Endodermal cell (in vitro differentiated cells): ENCODE results near the gene GPR176. TPM values are rescaled to one million over a fixed set of nuclear protein-coding genes. Genes with fewer than 3 reads are reported as not detected.

Experiments used
- DNase-seq: peaks from one replicate; pipeline ENCODE4 v3.0.0-alpha.2; 2017
- H3K27ac ChIP-seq: 2 replicates; pipeline ENCODE4 v1.5.1; 2013; ENCODE audit warnings: mild to moderate bottlenecking, low read depth, low read length, moderate library complexity
- H3K27me3 ChIP-seq: 2 replicates; pipeline ENCODE4 v1.6.1; 2013; ENCODE audit warnings: mild to moderate bottlenecking, low read length, moderate library complexity; ENCODE audit not compliant: insufficient read depth, control insufficient read depth, poor library complexity, severe bottlenecking
- H3K36me3 ChIP-seq: 2 replicates; pipeline ENCODE4 v1.7.0; 2013; ENCODE audit warnings: mild to moderate bottlenecking, low read length, moderate library complexity; ENCODE audit not compliant: control insufficient read depth, insufficient read depth
- H3K4me1 ChIP-seq: one replicate; pipeline ENCODE4 v1.7.0; 2013; ENCODE audit warnings: low read length; ENCODE audit not compliant: control insufficient read depth, insufficient read depth
- H3K4me3 ChIP-seq: 2 replicates; pipeline ENCODE4 v1.5.1; 2013; ENCODE audit warnings: mild to moderate bottlenecking, low read length, moderate library complexity
- H3K9ac ChIP-seq: 2 replicates; pipeline ENCODE4 v1.6.1; 2013; ENCODE audit warnings: mild to moderate bottlenecking, low read length, moderate library complexity; ENCODE audit not compliant: poor library complexity, severe bottlenecking; ENCODE audit errors: extremely low read depth
- H3K9me3 ChIP-seq: 2 replicates; pipeline ENCODE4 v1.6.1; 2013; ENCODE audit warnings: mild to moderate bottlenecking, low read length, moderate library complexity; ENCODE audit not compliant: control insufficient read depth
- H3K27ac Mint-ChIP-seq: 2 replicates; pipeline ENCODE4 v1.8.0; 2020; ENCODE audit warnings: mixed read lengths
- H3K27me3 Mint-ChIP-seq: 2 replicates; pipeline ENCODE4 v1.8.0; 2021; ENCODE audit warnings: mild to moderate bottlenecking, mixed read lengths; ENCODE audit not compliant: insufficient read depth
- H3K36me3 Mint-ChIP-seq: 2 replicates; pipeline ENCODE4 v1.8.0; 2020; ENCODE audit warnings: low read depth, mixed read lengths
- H3K4me1 Mint-ChIP-seq: 2 replicates; pipeline ENCODE4 v1.8.0; 2020; ENCODE audit warnings: mixed read lengths
- H3K4me3 Mint-ChIP-seq: 2 replicates; pipeline ENCODE4 v1.8.0; 2020; ENCODE audit warnings: mild to moderate bottlenecking, moderate library complexity, mixed read lengths
- H3K9me3 Mint-ChIP-seq: 2 replicates; pipeline ENCODE4 v1.8.0; 2020; ENCODE audit warnings: mild to moderate bottlenecking, mixed read lengths
- CTCF ChIP-seq: fragments of 200-600 bp; sonication (generic); conservative IDR thresholded peaks from 2 replicates; pipeline ENCODE4 v1.5.0; 2021; ENCODE audit warnings: antibody characterized with exemption, mild to moderate bottlenecking
- WGBS, 2 experiments: methylation state at CpG; one replicate each; pipeline versions ENCODE4 v1.1.5 to v1.1.7; 2013; ENCODE audit warnings: missing lambda C conversion rate in 2 of 2, mixed read lengths in 1 of 2; ENCODE audit not compliant: insufficient coverage in 1 of 2, insufficient read length in 1 of 2; 5-methylcytosine and 5-hydroxymethylcytosine counted together
- total RNA-seq, 2 donors: library from RNA; stranded (reverse); fragmentation: NEBNext Ultra II Directional in 1 of 2; extraction: Animal tissue kit (Norgen Biotek cat#: 25700) in 1 of 2; gene quantifications; 2 replicates in 1 of 2; 3 replicates in 1 of 2; pipeline ENCODE4 v1.2.1, GENCODE V29; 2021

The GPR176 gene
- total RNA-seq, 2 donors from 2014 or later = 26.0 to 31.1 TPM

GRCh38 chr15:39881790-39882189 lies 38.3 kb downstream of the GPR176 start:
- no peak for TF ChIP-seq CTCF
- no peak overlapping the region for H3K27ac ChIP-seq
- H3K36me3 Mint-ChIP-seq = peaks cover 1% of the 10 kb centered on the region
- H3K27me3 Mint-ChIP-seq = no peaks in the 10 kb centered on the region
- H3K4me1 Mint-ChIP-seq = peaks cover 28% of the 10 kb centered on the region
- H3K4me3 ChIP-seq = no peak overlapping the region
- H3K9ac ChIP-seq = no peak overlapping the region
- peaks cover 11% of the 10 kb centered on the region for H3K4me1 ChIP-seq
- H3K36me3 ChIP-seq = no peaks in the 10 kb centered on the region
- no peaks in the 10 kb centered on the region for H3K27me3 ChIP-seq
- no peaks in the 10 kb centered on the region for H3K9me3 Mint-ChIP-seq
- WGBS, 2 experiments = 90 to 92% methylated on average over 1 of the region's 1 CpG
- no peak for DNase-seq
- H3K4me3 Mint-ChIP-seq = no peak overlapping the region
- H3K27ac Mint-ChIP-seq = no peak overlapping the region
- H3K9me3 ChIP-seq = no peaks in the 10 kb centered on the region

GRCh38 chr15:39880718-39881387 lies 39.2 kb downstream of the GPR176 start:
- H3K9me3 Mint-ChIP-seq = no peaks in the 10 kb centered on the region
- H3K4me1 Mint-ChIP-seq = peaks cover 20% of the 10 kb centered on the region
- H3K27me3 Mint-ChIP-seq = no peaks in the 10 kb centered on the region
- no peaks in the 10 kb centered on the region for H3K36me3 ChIP-seq
- H3K4me3 Mint-ChIP-seq = no peak overlapping the region
- WGBS, 2 experiments = 91 to 93% methylated on average over 2 to 3 of the region's 3 CpGs
- no peaks in the 10 kb centered on the region for H3K9me3 ChIP-seq
- H3K27me3 ChIP-seq = no peaks in the 10 kb centered on the region
- no peak for TF ChIP-seq CTCF
- H3K4me3 ChIP-seq = no peak overlapping the region
- no peak overlapping the region for H3K27ac ChIP-seq
- H3K9ac ChIP-seq = no peak overlapping the region
- H3K27ac Mint-ChIP-seq = no peak overlapping the region
- no peak for DNase-seq
- peaks cover 1% of the 10 kb centered on the region for H3K36me3 Mint-ChIP-seq
- H3K4me1 ChIP-seq = peaks cover 11% of the 10 kb centered on the region

GRCh38 chr15:39878406-39878785 lies 41.7 kb downstream of the GPR176 start:
- Mint-ChIP-seq H3K27ac (no peak overlapping the region), H3K4me1 (no peaks in the 10 kb centered on the region), H3K9me3 (no peaks in the 10 kb centered on the region), H3K27me3 (no peaks in the 10 kb centered on the region), H3K4me3 (no peak overlapping the region), H3K36me3 (peaks cover 1% of the 10 kb centered on the region)
- WGBS, 2 experiments = 100% methylated on average over 1 of the region's 1 CpG; no CpG with 5 or more reads in 1 of the 2 experiments
- no peaks in the 10 kb centered on the region for H3K9me3 ChIP-seq
- no peaks in the 10 kb centered on the region for H3K4me1 ChIP-seq
- no peaks in the 10 kb centered on the region for H3K36me3 ChIP-seq
- no peak overlapping the region for H3K9ac ChIP-seq
- no peaks in the 10 kb centered on the region for H3K27me3 ChIP-seq
- no peak overlapping the region for H3K27ac ChIP-seq
- no peak overlapping the region for H3K4me3 ChIP-seq
- no peak for DNase-seq
- no peak for TF ChIP-seq CTCF
